GM18870 (cell line): ENCODE measurements around the gene VAPA.
"Not testable (repeated sequence)": the region's sequence is repeated elsewhere in the genome, so short reads cannot be mapped to it uniquely, and the experiment has no call there.

Experiments
- ATAC-seq: cut with Tn5 transposase; IDR thresholded peaks from one replicate; pipeline ENCODE4 v1.9.1; 2021; ENCODE audit warnings: moderate library complexity; ENCODE audit not compliant: unreplicated experiment

The VAPA gene

GRCh38 chr18:9885170-9886004 lies 28.4 kb upstream of the VAPA start, which contains the start of gene TXNDC2:
Gene TXNDC2, plus strand, starts transcription at chr18:9885973. Its CDS starts 708 bp downstream, at chr18:9886681.
- no peak for ATAC-seq

DNA sequence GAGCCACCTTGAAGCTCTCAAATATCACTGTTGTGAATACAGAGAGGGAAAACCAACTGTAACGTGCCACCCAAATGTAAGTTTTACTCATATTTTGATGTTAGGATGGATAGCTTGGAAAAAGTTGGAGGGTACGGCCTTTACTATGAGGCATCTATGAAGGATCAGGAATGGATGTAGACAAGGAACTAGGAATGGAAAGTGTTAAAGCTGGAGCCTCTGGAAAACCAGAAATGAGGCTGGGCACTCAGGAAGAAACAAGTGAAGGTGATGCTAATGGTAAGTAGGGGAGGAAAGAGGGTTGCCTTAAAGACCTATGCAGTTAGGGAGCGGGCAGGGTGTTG lies 27.8 kb upstream of the VAPA start:
- no peak for ATAC-seq

DNA sequence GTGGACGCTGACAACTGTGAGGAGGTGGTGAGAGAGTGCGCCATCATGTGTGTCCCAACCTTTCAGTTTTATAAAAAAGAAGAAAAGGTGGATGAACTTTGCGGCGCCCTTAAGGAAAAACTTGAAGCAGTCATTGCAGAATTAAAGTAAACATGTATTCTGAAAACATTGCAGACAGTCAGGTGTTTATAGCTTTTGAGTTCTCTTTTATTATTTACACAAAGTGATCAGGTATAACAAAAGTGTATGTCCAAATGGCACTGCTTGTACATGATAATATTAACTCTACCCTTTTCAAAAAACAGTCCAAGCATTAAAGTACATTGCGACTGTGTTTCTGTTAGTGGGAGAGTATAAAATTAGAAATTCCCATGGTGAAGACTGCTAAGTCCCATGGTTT lies 25.8 kb upstream of the VAPA start:
- ATAC-seq: no peak

DNA sequence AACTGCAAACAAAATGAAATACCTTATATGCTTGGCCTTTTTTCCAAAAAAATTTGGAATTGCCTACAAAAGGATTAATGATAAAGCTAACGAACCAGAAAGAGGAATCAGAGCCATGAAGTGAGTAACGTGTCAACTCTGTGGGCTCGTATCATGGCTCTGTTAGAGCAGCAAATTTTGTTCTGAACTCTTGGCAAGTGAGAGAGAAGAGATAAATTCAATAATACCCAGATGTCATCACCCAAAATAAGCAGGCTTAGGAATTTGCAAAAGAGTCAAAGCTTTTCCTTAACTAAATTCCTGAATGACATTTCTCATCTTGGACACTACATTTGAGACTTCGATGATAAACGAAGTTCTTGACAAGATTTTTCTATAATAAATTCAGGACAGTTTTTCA lies 23.6 kb upstream of the VAPA start:
- ATAC-seq: no peak

- ATAC-seq: no peak
Observed at GRCh38 chr18:9890957-9891356, 22.9 kb upstream of the VAPA start.

DNA sequence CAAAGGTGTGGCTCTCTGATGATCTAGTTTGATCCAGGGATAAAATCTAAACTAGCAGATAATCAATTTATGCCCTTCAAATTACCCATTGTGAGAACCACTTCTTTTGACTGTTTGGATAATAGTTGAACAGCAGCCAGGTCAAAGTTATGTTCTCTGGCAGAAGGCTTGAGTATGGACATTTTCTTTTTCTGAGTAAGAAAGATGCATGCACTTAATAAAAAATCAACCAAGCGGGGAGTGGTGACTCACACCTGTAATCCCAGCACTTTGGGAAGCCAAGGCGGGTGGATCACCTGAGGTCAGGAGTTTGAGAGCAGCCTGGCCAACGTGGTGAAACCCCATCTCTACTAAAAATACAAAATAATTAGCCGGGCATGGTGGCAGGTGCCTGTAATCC lies 22.3 kb upstream of the VAPA start:
- ATAC-seq: not testable (repeated sequence)

GRCh38 chr18:9894454-9895068 lies 19.3 kb upstream of the VAPA start:
- no peak for ATAC-seq

GRCh38 chr18:9897129-9897528 lies 16.7 kb upstream of the VAPA start:
- no peak for ATAC-seq

- not testable (repeated sequence) for ATAC-seq
Observed at GRCh38 chr18:9897787-9898291, 16.0 kb upstream of the VAPA start.

DNA sequence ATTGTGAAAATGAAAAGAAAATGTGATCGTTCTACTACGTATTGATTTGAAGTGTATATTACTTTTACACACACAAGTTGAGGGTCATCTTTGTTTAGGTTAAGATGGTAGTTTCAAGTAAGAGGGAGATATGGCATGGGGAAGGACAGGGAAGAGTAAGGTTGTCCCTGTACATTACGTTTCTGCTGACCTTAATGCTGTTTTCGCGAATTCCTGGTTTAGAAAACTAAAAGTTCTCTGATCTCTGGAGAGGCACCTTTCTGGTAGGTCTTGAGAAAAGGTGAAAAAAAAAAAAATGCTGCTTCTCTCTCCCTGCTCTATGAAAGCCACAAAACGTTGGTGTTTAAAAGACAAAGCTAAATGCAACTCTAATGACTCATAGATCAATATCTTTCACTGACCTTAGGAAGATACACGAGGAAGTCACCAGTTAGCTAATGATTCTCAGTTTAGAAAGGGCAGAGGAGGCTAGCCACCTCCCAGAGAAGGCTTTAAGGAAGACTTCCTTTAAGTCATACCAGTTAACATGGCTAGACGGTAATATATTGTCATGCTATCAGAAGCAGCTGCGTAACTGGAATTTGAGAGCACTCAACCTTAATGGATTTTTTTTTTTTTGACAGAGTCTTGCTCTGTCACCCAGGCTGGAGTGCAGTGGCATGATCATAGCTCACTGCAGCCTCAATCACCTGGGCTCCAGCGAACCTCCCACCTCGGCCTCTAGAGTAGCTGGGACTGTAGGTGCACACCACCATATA lies 14.8 kb upstream of the VAPA start:
- ATAC-seq: no peak

- not testable (repeated sequence) for ATAC-seq
Observed at GRCh38 chr18:9899550-9899930, 14.3 kb upstream of the VAPA start.

DNA sequence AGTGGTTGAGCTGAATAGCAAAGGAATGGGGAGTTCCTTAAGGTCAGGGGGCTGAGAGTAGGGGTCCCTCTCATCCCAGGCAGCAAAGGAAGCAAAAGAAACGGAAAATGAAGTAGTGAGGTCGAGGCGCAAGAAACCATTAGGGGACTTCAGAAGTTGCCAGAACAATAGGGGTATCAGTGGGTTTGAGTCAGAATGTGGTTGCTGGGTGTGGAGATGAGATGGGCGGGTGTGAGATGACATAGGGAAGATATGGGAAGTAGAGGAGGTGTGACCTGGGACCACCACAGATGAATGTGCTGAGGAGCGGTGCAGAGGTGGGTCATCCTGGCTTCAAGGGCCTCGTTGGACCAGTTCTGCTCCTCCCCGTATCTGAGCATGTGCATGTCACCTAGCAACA lies 13.1 kb upstream of the VAPA start:
- ATAC-seq: no peak

- no peak for ATAC-seq
Observed at GRCh38 chr18:9901377-9901776, 12.4 kb upstream of the VAPA start.

GRCh38 chr18:9902264-9902663 lies 11.6 kb upstream of the VAPA start:
- ATAC-seq: not testable (repeated sequence)

DNA sequence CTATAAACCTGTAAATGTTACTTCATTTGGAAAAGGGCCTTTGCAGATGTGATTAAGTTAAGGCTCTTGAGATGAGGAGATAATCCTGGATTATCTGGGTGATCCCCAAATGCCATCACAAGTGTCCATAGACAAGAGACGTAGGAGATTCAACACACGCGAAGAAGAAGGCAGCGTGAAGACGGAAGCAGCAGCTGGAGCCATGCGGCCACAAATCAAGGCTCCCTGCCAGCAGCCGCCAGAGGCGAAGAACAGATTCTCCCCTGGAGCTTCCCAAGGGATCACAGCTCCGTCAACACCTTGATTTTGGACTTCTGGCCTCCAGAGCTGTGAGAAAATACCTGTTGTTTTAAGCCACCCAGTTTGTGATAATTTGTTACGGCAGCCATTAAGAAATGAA lies 11.0 kb upstream of the VAPA start:
- ATAC-seq: no peak

GRCh38 chr18:9905401-9905922 lies 8.4 kb upstream of the VAPA start:
- no peak for ATAC-seq

GRCh38 chr18:9906481-9906880 lies 7.3 kb upstream of the VAPA start:
- ATAC-seq: no peak

GRCh38 chr18:9907867-9908266 lies 5.9 kb upstream of the VAPA start:
- ATAC-seq: no peak

GRCh38 chr18:9910071-9910470 lies 3.7 kb upstream of the VAPA start:
- no peak for ATAC-seq

- ATAC-seq: no peak
Observed at GRCh38 chr18:9910661-9911060, 3.2 kb upstream of the VAPA start.

GRCh38 chr18:9911226-9911625 lies 2.6 kb upstream of the VAPA start:
- no peak for ATAC-seq
